Endothelial cell of hepatic sinusoid (primary cell): ENCODE results near the gene NRL.

Experiments
- in situ Hi-C: cut with HindIII; loops from 2 replicates; pipeline ENCODE4 v1.10.0; 2017; ENCODE audit warnings: low sequenced_read_pairs

NRL gene

GRCh38 chr14:24083462-24083861 is 31.3 kb downstream of the NRL start:
- in situ Hi-C loops = no loop called here

GRCh38 chr14:24082411-24083080 is 32.2 kb downstream of the NRL start:
- in situ Hi-C loops = no loop called here

DNA sequence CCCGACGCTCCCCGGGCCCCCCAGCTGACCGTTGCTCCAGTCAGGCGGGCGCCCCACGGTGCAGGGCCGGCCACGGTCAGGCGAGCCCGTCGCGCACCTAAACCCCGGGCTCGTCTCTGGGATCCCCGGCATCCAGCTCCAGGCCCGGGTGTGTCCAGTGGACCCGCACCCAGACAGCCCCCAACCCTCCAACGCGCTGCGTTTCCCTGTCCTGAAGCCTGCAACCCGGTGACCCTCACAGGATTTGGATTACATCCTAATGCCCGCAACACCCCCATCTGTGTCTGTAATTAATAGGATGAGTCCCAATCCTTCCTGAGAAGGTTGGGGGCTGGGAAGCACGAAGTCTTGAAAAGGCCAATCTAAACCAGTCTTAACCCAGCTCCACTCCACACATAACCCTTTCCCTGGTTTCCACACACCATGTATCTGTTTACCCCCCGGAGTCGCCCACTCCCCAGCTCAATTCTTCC is 33.0 kb downstream of the NRL start:
- in situ Hi-C loops = no loop called here

DNA sequence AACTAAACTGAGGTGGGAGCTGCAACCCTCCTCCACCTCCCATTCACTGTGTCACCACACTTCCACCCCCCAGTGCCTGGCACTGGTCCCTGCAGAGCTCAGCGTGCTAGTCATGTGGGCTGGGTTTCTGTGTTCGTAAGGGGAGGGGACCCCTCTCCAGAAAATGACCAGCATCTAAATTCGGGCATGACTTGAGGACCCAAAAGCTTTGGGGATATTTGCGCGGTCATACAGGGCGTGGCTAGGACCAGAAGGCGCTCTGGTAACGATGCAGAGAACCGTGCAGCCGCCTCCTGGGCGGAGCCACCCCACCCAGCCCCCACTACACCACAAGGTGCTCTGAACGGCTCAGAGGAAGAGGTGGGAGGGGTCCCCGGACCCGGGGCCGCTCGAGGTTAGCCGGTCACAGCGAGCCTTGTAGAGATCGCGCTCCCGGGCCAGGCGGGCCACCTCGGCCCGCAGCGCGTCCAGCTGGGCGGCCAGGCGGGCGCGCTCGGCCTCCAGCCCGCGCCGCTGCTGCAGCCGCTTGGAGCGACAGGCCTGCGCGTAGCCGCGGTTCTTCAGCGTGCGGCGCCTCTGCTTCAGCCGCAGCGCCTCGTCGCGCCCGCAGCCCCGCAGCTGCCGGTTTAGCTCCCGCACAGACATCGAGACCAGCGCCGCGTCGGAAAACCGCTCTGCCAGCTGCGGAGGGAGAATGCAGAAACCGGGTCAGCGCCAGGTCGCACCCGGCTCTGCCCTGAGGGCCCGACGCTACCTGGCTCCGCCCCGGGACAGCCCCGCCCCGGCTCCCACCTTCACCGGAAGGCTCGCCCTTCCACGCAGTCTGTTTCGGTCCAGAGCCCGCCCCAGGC is 33.6 kb downstream of the NRL start:
- in situ Hi-C loops = no loop called here

- in situ Hi-C loops = no loop called here
Measured at GRCh38 chr14:24080142-24080530, 34.6 kb downstream of the NRL start.

DNA sequence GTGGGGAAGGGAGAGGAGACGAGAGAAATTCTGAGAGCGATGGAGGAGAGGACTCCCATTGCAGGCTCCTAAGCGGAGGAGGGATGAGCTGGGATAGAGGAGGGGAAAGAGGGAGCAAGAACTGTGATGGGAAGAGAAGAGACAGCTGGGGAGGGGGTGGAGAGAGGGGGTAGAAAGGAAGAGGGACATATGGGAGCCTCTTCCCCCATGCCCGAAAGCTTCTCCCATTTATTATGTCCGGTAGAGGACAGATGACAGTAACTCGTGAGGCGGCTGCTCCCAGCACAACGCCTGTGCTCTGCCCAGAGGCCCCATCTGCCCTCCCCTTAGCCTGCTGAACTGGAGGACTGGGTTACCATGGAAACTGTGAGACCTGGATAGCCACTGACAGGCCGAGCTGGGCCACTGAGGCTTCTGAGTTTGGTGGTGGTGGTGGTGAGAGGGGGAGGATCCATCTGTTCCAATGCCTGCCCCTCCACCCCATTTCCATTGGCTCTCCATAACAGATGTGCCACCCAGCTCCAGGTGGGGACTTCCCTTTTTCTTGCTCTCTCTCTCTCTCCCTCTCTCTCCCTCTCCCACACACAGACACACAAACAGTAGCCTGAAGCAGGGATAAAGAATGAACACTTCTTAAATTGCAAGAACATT is 35.1 kb downstream of the NRL start:
- in situ Hi-C loops = no loop called here

GRCh38 chr14:24078146-24078545 is 36.6 kb downstream of the NRL start:
- in situ Hi-C loops = no loop called here

GRCh38 chr14:24077086-24077485 is 37.7 kb downstream of the NRL start:
- in situ Hi-C loops = no loop called here

- in situ Hi-C loops = no loop called here
Measured at GRCh38 chr14:24076302-24076601, 38.5 kb downstream of the NRL start.

DNA sequence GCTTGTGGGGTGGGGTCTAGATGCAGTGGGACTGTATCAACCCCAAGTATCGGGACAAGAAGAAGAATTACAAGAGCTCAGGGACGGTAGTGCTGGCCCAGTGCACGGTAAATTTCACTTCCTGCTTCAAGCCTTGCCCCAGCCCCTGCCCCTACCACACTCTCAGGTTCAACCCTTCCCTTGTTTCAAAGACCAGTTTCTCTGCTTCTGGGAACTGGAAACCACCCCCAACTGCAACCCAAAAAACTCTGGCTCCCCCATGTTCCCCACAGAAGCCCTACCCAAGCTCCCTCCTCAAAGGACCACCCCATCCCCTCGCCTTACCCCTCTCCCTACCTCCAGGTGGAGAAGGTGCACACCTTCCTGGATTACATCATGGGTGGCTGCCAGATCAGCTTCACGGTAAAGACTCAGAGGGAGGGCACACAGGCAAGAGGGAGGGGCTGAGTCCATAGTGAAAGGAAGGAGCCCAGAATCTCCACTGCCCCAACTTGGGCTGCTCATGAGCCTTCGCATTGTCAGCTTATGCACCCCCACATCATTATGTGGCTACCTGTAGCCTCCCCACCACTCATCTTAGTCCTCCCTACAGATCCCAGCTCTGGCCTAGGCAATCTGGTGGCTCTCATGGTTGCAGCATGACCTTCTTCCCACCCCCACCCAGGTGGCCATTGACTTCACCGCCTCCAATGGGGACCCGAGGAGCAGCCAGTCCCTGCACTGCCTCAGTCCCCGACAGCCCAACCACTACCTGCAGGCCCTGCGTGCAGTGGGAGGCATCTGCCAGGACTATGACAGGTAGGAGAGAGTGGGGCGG is 39.1 kb downstream of the NRL start:
- in situ Hi-C loops = no loop called here

GRCh38 chr14:24074625-24075484 is 39.9 kb downstream of the NRL start:
- in situ Hi-C loops = no loop called here

DNA sequence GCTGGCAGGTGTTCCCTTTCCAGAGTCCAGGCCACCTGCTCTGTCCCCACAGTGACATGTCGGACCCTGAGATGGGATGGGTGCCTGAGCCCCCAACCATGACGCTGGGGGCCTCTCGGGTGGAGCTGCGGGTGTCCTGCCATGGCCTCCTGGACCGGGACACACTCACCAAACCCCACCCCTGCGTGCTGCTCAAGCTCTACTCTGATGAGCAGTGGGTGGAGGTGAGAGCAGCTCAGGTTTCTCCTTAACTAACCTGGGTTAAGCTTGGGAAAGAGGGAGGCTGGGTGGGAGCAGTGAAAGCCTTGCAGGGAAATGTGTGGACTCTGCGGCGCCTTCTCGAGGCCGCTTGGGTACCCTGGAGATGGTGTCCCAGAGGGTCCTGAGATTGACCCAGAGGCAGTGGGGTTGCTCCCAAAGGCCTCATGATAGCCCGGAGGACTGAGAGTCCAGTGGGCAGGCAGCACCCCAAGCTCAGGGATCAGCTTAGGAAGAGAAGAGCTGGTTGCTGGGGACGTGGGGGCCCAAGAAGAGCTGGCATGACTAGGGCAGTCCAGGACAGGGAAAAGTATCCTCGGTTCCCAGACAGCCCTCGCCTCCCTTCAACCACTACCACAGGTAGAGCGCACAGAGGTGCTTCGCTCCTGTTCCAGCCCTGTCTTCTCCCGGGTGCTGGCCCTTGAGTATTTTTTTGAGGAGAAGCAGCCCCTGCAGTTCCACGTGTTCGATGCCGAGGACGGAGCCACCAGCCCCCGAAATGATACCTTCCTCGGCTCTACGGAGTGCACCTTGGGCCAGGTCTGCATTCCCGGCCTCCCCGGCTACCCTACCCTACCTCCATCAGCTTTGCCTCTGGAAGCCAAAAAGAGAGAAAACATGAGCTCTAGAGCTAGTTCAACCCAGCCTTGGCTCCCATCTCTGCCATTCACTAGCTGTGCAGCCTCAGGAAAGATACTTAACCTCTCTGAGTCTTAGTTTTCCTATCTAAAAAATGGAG is 41.6 kb downstream of the NRL start:
- in situ Hi-C loops = no loop called here

DNA sequence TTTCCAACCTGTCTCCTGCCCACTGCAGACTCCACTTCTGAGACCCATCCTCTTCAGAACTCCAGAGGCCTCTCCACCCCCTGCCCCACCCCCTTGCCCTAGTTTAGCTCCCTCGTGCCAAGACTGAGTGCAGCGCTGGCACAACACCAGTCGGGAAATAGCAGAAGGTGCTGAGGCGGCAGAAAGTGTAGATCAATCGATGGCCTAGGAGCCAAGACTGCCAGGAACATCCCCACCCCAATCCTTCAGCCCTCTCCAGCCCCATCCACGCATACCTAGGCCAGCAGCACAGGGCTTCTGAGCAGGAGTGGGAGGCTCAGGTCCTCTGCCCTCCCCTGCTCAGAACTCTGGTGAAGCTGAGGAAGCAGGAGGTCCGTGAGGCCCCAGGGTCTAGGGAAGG is 42.3 kb downstream of the NRL start:
- in situ Hi-C loops = no loop called here

DNA sequence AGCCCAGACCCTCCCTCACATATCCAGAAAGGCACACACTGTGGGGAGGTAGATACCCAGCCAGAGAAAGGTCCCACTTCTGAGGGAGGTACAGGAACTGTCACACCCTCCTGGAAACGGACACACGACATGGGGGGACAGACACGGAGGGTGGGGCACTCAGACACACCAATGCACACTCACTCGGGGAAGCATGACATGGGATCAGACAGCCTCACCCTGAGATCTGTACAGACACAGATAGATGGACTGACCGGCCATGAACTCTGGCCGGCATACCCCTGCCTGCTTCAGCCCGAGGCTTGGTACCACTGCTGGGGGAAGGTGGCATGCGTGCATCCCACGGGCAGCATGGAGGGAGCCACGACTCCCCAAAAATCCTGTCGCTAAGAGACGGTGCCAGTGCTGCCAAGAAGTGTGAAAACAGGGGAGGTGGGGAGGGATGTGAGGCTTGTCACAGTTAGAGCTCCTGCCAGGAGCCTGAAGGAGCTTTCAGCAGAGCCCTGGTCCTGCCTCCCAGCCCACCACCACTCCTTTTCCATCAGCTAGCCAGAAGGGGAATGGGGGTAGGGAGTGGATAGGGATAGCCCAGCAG is 42.8 kb downstream of the NRL start:
- in situ Hi-C loops = no loop called here

GRCh38 chr14:24071144-24071697 is 43.5 kb downstream of the NRL start, which contains the start of gene CPNE6:
Gene CPNE6 (plus strand): TSS chr14:24071562. CDS start chr14:24072937, 1,375 bp downstream.
- in situ Hi-C loops = no loop called here

DNA sequence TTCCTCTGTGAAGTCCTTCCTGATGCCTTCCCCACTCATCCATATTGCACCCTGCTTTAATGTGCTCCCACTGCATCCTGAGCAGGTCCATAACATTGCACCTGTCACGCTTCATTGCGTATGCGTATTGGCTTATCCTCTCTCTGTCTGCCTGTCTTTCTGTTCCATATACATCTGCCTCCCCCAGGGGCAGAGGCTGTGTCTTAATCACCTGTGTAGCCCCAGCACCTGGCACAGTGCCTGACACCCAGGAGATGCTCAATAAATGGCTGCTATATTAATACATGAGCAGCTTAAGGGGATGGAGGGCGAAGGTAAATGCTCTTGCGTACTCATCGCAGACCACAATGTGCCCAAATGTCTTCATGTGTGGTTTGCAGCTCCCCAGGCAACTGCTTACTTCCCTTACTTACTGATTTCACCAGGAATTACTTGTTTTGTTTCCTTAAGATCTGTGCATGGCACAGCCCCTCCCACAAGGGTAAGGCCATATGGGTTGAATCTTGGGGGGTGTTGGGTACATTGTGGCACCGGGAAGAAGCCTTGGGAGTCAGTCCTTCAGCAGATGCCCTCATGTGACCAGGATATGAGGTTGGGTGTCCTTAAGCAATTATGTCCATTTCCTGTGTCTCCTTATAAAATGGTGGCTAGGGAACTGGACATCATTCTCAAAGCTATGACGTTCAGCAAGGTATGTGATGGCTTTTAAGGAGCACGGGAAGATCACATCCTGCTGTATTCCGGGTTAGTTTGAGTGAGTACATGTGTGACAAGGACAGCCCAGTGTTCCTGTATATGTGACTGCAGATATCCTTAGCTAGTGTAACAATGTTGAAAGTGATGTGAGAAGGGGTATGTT is 44.2 kb downstream of the NRL start:
- in situ Hi-C loops = no loop called here

- in situ Hi-C loops = no loop called here
Measured at GRCh38 chr14:24069411-24069735, 45.4 kb downstream of the NRL start.
